Middle frontal gyrus (tissue), 1 donor: ENCODE results near the gene RENBP.

Experiments
- DNase-seq: peaks from one replicate; pipeline ENCODE4 v3.0.0-alpha.2; 2015; ENCODE audit warnings: low spot score; ENCODE audit errors: extremely low spot score

Gene RENBP

GRCh38 chrX:153900831-153901752 is 43.4 kb downstream of the RENBP start:
- no peak for DNase-seq

GRCh38 chrX:153897899-153898298 is 46.5 kb downstream of the RENBP start:
- DNase-seq, result no peak

- DNase-seq, result no peak
These were observed 55.3 kb downstream of the RENBP start for GRCh38 chrX:153889123-153889522.

GRCh38 chrX:153888344-153888743 is 56.1 kb downstream of the RENBP start:
- no peak for DNase-seq

- no peak for DNase-seq
These were observed 57.1 kb downstream of the RENBP start for GRCh38 chrX:153887385-153887784.

- no peak for DNase-seq
These were observed 57.5 kb downstream of the RENBP start for GRCh38 chrX:153886915-153887314.

- DNase-seq, result no peak
These were observed 58.2 kb downstream of the RENBP start, which contains the start of gene L1CAM for GRCh38 chrX:153885968-153886903. Gene L1CAM, minus strand, starts transcription at chrX:153886173. Its CDS starts 10,337 bp downstream, at chrX:153875836.
